Measurements from ENCODE around the gene ACO2.

DNA sequence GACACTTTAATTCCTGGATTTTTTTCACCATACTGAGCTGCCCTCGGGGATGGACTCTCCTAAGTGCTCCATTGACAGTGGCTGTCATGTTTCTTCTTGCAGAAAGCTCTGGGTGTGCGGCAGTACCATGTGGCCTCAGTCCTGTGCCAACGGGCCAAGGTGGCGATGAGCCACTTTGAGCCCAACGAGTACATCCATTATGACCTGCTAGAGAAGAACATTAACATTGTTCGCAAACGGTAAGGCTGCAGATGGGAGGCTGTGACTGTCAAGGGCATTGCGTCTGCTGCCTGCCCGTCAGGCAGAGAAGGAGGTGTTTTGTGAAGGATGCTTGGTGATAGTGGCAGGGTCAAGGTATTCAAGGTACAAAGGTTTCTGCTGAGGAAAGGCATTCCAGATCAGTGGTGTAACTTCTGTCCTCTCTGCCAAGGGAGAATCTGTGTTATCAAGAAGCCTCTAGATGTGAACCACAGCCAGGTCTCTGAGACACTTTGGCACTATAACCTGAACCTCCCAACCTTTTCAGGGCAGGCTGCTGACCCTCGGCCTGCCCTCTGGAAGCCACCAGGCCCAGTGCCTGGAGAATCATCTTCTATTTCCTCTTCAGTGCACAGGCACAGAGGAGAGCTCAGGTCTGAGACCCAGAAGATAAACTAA, 30.8 kb downstream of the ACO2 start:
- TF ChIP-seq, protein P1, sequence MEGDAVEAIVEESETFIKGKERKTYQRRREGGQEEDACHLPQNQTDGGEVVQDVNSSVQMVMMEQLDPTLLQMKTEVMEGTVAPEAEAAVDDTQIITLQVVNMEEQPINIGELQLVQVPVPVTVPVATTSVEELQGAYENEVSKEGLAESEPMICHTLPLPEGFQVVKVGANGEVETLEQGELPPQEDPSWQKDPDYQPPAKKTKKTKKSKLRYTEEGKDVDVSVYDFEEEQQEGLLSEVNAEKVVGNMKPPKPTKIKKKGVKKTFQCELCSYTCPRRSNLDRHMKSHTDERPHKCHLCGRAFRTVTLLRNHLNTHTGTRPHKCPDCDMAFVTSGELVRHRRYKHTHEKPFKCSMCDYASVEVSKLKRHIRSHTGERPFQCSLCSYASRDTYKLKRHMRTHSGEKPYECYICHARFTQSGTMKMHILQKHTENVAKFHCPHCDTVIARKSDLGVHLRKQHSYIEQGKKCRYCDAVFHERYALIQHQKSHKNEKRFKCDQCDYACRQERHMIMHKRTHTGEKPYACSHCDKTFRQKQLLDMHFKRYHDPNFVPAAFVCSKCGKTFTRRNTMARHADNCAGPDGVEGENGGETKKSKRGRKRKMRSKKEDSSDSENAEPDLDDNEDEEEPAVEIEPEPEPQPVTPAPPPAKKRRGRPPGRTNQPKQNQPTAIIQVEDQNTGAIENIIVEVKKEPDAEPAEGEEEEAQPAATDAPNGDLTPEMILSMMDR (IDR thresholded peaks at IDR 0.05) = no peak
- TF ChIP-seq POLR2A (IDR thresholded peaks at IDR 0.05) = no peak
